Measurements from ENCODE around the gene TOP1. TPM values are rescaled to one million over a fixed set of nuclear protein-coding genes. Genes with fewer than 3 reads are reported as not detected.

TOP1 gene
- total RNA-seq, 4 donors from 2014 or later, result 9.4 to 13.6 (median 12.2) TPM

DNA sequence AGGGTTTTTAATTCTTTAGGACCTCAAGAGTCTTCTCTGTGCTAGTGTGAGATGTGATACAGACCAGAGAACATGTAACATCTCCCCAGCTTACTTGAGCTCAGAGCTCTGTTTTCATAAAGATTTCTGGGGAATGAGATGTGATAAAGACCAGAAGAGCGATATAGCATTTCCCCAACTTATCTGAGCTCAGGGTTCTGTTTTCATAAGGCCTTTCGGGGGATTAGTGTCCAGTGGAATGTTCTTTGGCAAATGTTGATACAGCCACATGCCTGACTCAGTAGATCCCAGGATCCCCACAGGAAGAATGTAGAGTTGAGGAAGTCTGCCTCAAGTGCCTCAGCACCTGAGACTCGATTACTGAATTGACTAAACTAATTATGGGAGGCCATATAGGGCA, 18.7 kb upstream of the TOP1 start:
- Histone ChIP-seq H3K4me1 (peaks cover 10 to 11% of the 10 kb centered on the region in 2 donors), H3K27ac (no peak overlapping the region), H3K36me3 (no peaks in the 10 kb centered on the region), H3K4me3 (no peak overlapping the region), H3K27me3 (no peaks in the 10 kb centered on the region), H3K9me3 (peaks cover 0 to 11% (median 5%) of the 10 kb centered on the region in 3 donors)
- intact Hi-C loops (cut with DNase I; ENCODE audit: low total_unique reads), result no loop called here
- ATAC-seq (no peak), DNase-seq (no peak)
- in situ Hi-C loops (cut with MboI; ENCODE audit: low sequenced_read_pairs in 4 of 4), result no loop called here
- TF ChIP-seq POLR2A (IDR thresholded peaks at IDR 0.05), result no peak
- TF ChIP-seq, protein P1, sequence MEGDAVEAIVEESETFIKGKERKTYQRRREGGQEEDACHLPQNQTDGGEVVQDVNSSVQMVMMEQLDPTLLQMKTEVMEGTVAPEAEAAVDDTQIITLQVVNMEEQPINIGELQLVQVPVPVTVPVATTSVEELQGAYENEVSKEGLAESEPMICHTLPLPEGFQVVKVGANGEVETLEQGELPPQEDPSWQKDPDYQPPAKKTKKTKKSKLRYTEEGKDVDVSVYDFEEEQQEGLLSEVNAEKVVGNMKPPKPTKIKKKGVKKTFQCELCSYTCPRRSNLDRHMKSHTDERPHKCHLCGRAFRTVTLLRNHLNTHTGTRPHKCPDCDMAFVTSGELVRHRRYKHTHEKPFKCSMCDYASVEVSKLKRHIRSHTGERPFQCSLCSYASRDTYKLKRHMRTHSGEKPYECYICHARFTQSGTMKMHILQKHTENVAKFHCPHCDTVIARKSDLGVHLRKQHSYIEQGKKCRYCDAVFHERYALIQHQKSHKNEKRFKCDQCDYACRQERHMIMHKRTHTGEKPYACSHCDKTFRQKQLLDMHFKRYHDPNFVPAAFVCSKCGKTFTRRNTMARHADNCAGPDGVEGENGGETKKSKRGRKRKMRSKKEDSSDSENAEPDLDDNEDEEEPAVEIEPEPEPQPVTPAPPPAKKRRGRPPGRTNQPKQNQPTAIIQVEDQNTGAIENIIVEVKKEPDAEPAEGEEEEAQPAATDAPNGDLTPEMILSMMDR (IDR thresholded peaks at IDR 0.05 in 4 of 5, conservative IDR thresholded peaks at IDR 0.05 in 1 of 5), result no peak

DNA sequence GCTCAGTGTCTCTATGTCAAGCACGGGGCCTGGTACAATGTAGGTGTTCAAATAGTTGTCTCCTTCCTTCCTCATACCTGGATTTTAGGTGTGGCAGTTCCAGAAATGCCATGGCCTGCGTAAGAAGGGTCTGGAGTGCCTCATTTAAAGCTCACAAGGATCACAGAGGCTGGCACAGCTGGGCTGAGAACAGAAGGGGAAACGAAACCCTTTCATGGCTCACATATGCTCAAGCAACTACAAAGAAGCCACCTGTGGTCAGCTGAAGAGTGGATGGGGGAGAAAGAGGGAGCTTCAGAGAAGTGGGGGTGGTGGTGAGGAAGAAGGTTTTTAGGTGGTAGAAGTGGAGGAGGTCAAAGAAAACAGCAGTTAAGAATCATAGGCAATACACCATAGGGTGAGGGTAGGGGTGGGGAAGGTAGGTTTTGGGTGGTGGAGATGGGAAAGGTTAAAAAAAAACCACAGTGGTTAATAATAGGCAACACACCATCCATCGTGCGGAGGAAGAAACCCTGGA, 17.0 kb upstream of the TOP1 start:
- TF ChIP-seq, protein P1 (IDR thresholded peaks at IDR 0.05 in 4 of 5, conservative IDR thresholded peaks at IDR 0.05 in 1 of 5), result no peak
- TF ChIP-seq POLR2A (IDR thresholded peaks at IDR 0.05), result no peak
- H3K4me3 ChIP-seq, result no peak overlapping the region
- in situ Hi-C loops (cut with MboI; ENCODE audit: low sequenced_read_pairs in 4 of 4), result no loop called here

DNA sequence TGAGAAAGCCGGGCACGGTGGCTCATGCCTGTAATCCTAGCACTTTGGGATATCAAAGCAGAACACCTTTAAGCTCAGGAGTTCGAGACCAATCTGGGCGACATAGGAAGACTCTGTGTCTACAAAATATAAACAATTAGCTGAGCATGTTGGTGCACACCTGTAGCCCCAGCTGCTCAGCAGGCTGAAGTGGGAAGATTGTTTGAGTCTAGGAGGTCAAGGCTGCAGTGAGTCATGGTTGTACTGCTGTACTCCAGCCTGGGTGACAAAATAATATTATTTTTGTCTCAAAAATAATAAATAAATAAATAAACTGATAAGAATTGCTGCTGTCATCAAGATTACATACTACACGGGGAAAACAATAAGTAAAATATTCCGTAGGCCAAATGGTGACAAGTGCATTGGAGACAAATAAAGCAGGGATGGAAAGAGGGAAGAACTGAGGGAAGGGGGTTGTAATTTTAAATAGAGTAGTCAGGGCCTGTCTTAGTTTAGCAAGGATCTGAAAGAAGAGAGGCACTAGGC, 14.0 kb upstream of the TOP1 start:
- no peak overlapping the region for H3K4me3 ChIP-seq
- in situ Hi-C loops (cut with MboI; ENCODE audit: low sequenced_read_pairs in 4 of 4), result no loop called here
- H3K9me3 ChIP-seq, result no peaks in the 10 kb centered on the region
- no peaks in the 10 kb centered on the region for H3K36me3 ChIP-seq
- H3K27ac ChIP-seq, result no peak overlapping the region
- no peak for TF ChIP-seq POLR2A (IDR thresholded peaks at IDR 0.05)
- TF ChIP-seq, protein P1 (IDR thresholded peaks at IDR 0.05 in 4 of 5, conservative IDR thresholded peaks at IDR 0.05 in 1 of 5), result no peak
- no peak for ATAC-seq
- H3K27me3 ChIP-seq, result no peaks in the 10 kb centered on the region
- intact Hi-C loops (cut with DNase I; ENCODE audit: low total_unique reads), result no loop called here
- no peaks in the 10 kb centered on the region for H3K4me1 ChIP-seq
- DNase-seq, result no peak

More for the DNA sequence above, 17.0 kb upstream of the TOP1 start:
- no peaks in the 10 kb centered on the region for H3K4me1 ChIP-seq
- DNase-seq, result no peak
- H3K27me3 ChIP-seq, result no peaks in the 10 kb centered on the region
- intact Hi-C loops (cut with DNase I; ENCODE audit: low total_unique reads), result no loop called here
- H3K36me3 ChIP-seq, result no peaks in the 10 kb centered on the region
- H3K27ac ChIP-seq, result no peak overlapping the region
- H3K9me3 ChIP-seq, result peaks cover 0 to 3% (median 0%) of the 10 kb centered on the region in 3 donors
- ATAC-seq, result no peak

DNA sequence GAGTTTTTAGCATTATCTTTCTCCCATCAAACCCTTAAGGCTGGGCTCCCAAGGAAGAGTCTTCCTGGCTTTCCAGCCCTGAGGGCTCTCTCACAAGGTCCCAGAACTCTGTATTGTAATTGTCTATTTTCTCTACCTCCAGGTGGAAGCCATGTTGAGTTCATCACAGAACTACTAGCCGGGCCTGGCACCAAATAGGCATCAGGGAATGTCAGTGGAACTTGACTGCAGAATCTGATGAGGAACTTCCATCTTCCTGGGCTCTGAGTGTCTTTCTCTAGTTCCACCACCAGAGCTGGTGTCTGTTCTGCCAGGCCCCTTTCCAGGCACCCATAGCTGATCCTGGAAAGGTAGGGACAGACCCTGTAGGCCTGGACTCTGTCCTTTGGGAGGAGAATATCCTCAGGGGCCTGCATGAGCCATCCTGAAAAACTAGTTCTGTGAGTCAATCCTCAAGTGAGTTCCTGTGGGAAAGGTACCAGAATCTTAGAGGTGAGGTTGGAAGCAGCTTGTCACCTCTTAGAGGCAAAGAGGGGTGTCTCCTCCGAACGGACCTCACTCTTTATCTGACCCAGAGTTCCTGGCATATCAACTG, 11.1 kb upstream of the TOP1 start:
- no peaks in the 10 kb centered on the region for H3K36me3 ChIP-seq
- DNase-seq, result no peak
- no peaks in the 10 kb centered on the region for H3K9me3 ChIP-seq
- no peak overlapping the region for H3K4me3 ChIP-seq
- ATAC-seq, result no peak
- no peaks in the 10 kb centered on the region for H3K4me1 ChIP-seq
- in situ Hi-C loops (cut with MboI; ENCODE audit: low sequenced_read_pairs in 4 of 4), result no loop called here
- intact Hi-C loops (cut with DNase I; ENCODE audit: low total_unique reads), result no loop called here
- no peak overlapping the region for H3K27ac ChIP-seq
- TF ChIP-seq POLR2A (IDR thresholded peaks at IDR 0.05), result no peak
- TF ChIP-seq, protein P1 (IDR thresholded peaks at IDR 0.05 in 4 of 5, conservative IDR thresholded peaks at IDR 0.05 in 1 of 5), result no peak
- no peaks in the 10 kb centered on the region for H3K27me3 ChIP-seq
